Upper lobe of left lung (tissue), 6 donors: ENCODE data around the gene PLIN3. TPM values are rescaled to one million over a fixed set of nuclear protein-coding genes. Genes with fewer than 3 reads are reported as not detected.
"Not testable (repeated sequence)": the region's sequence is repeated elsewhere in the genome, so short reads cannot be mapped to it uniquely, and the experiment has no call there.

ENCODE experiments used
- ATAC-seq, 2 donors: fragments of 200-7000 bp; cut with Tn5 transposase; one replicate each; pipeline ENCODE4 v1.9.1; 2022; ENCODE audit warnings: mild to moderate bottlenecking in 2 of 2, moderate library complexity in 2 of 2; ENCODE audit not compliant: low FRiP score in 2 of 2
- DNase-seq, 2 donors: peaks; one replicate each; pipeline ENCODE4 v3.0.0-alpha.2; 2019 to 2020
- H3K27ac ChIP-seq, 4 donors: fragments of 200-600 bp; sonication (generic); one replicate each; pipeline ENCODE4 v1.5.1; 2016 to 2019
- H3K27me3 ChIP-seq, 4 donors: fragments of 200-600 bp; sonication (generic); one replicate each; pipeline ENCODE4 v1.5.1; 2017 to 2019
- H3K36me3 ChIP-seq, 4 donors: fragments of 200-600 bp; sonication (generic); one replicate each; pipeline ENCODE4 v1.5.1; 2016 to 2019
- H3K4me1 ChIP-seq, 4 donors: fragments of 200-600 bp; sonication (generic); one replicate each; pipeline ENCODE4 v1.5.1; 2018 to 2019
- H3K4me3 ChIP-seq, 4 donors: fragments of 200-600 bp; sonication (generic); one replicate each; pipeline ENCODE4 v1.5.1; 2017 to 2019; ENCODE audit warnings: mild to moderate bottlenecking in 2 of 4, moderate library complexity in 1 of 4
- H3K9me3 ChIP-seq, 4 donors: fragments of 200-600 bp; sonication (generic); one replicate each; pipeline ENCODE4 v1.5.1; 2018 to 2019
- CTCF ChIP-seq, 6 experiments: fragments of 450-650 bp in 4 of 6; fragments of 200-600 bp in 2 of 6; sonication (generic) in 2 of 6; IDR thresholded peaks; one replicate each; pipeline ENCODE4 v1.5.1; 2016 to 2019; ENCODE audit warnings: antibody characterized with exemption in 6 of 6
- EP300 ChIP-seq, 4 donors: sonication (generic); formaldehyde crosslinking; IDR thresholded peaks; one replicate each; pipeline ENCODE4 v1.5.1; 2017; ENCODE audit warnings: antibody characterized with exemption in 4 of 4, control low read depth in 2 of 4
- POLR2A ChIP-seq, 4 donors: fragments of 450-650 bp; IDR thresholded peaks; one replicate each; pipeline ENCODE4 v1.5.1; 2016 to 2017; ENCODE audit warnings: antibody characterized with exemption in 4 of 4, mild to moderate bottlenecking in 2 of 4
- POLR2AphosphoS5 ChIP-seq, 2 donors: sonication (generic); formaldehyde crosslinking; IDR thresholded peaks; one replicate each; pipeline ENCODE4 v1.5.1; 2017; ENCODE audit warnings: antibody characterized with exemption in 2 of 2
- WGBS, 2 donors: methylation state at CpG; one replicate each; pipeline ENCODE4 v1.1.5; 2017 to 2018; 5-methylcytosine and 5-hydroxymethylcytosine counted together
- total RNA-seq, 6 donors: library from RNA; depleted of rRNA in 4 of 6; stranded (reverse); fragments of >200 nt in 4 of 6; gene quantifications; one replicate each; pipeline versions ENCODE4 v1.1.0 to v1.2.1, GENCODE V29; 2016 to 2021
- donor health status: DM: no; HTN: no; CAD: no; lungs with moderate emphysema.
- donor health status: DM: no; HTN: yes; CAD: no; lungs with severe emphysema.

Gene PLIN3
- total RNA-seq, 6 donors from 2014 or later, result 29.3 to 55.1 (median 38.4) TPM

GRCh38 chr19:4868286-4868834, 893 bp upstream of the PLIN3 start:
- peak overlapping the region in 3 of 4 donors; percentile 82 to 95 (median 93) for H3K27ac ChIP-seq
- no peak for TF ChIP-seq CTCF (IDR thresholded peaks at IDR 0.05)
- TF ChIP-seq EP300 (IDR thresholded peaks at IDR 0.05), result no peak
- TF ChIP-seq POLR2A (IDR thresholded peaks at IDR 0.05), result no peak
- TF ChIP-seq POLR2AphosphoS5 (IDR thresholded peaks at IDR 0.05), result no peak
- 64 to 73% methylated on average over 5 to 10 of the region's 10 CpGs for WGBS, 2 donors

GRCh38 chr19:4866595-4867424, 657 bp downstream of the PLIN3 start:
- ATAC-seq, result peak; percentile 54 to 67
- TF ChIP-seq EP300 (IDR thresholded peaks at IDR 0.05), result no peak
- no peak for TF ChIP-seq POLR2A (IDR thresholded peaks at IDR 0.05)
- TF ChIP-seq CTCF (IDR thresholded peaks at IDR 0.05), result no peak
- TF ChIP-seq POLR2AphosphoS5 (IDR thresholded peaks at IDR 0.05), result no peak
- H3K36me3 ChIP-seq, result peaks cover 0 to 13% (median 0%) of the 10 kb centered on the region in 4 donors
- WGBS, 2 donors, result 2 to 10% methylated on average over 2 to 22 of the region's 22 CpGs
- peak; percentile 73 to 78 for DNase-seq
- peak overlapping the region; percentile 82 to 95 (median 92) for H3K27ac ChIP-seq
- peak overlapping the region; percentile 59 to 83 (median 67) for H3K4me3 ChIP-seq
- H3K27me3 ChIP-seq, result no peaks in the 10 kb centered on the region
- H3K9me3 ChIP-seq, result no peaks in the 10 kb centered on the region
- peaks cover 5 to 19% (median 9%) of the 10 kb centered on the region in 4 donors for H3K4me1 ChIP-seq

More at GRCh38 chr19:4868286-4868834, 893 bp upstream of the PLIN3 start:
- Histone ChIP-seq H3K9me3 (no peaks in the 10 kb centered on the region), H3K36me3 (peaks cover 0 to 3% (median 0%) of the 10 kb centered on the region in 4 donors), H3K27me3 (no peaks in the 10 kb centered on the region), H3K4me3 (peak overlapping the region in 3 of 4 donors; percentile 64 to 83 (median 70)), H3K4me1 (peaks cover 5 to 19% (median 9%) of the 10 kb centered on the region in 4 donors)
- no peak for ATAC-seq
- DNase-seq, result no peak

GRCh38 chr19:4861147-4861546, 6.3 kb downstream of the PLIN3 start:
- Histone ChIP-seq H3K4me1 (peaks cover 0 to 1% (median under 1%) of the 10 kb centered on the region in 4 donors), H3K9me3 (no peaks in the 10 kb centered on the region), H3K4me3 (no peak overlapping the region), H3K36me3 (peaks cover 9 to 64% (median 31%) of the 10 kb centered on the region in 4 donors), H3K27me3 (no peaks in the 10 kb centered on the region), H3K27ac (no peak overlapping the region)
- no peak for TF ChIP-seq POLR2AphosphoS5 (IDR thresholded peaks at IDR 0.05)
- no peak for TF ChIP-seq EP300 (IDR thresholded peaks at IDR 0.05)
- no peak for TF ChIP-seq CTCF (IDR thresholded peaks at IDR 0.05)
- no peak for TF ChIP-seq POLR2A (IDR thresholded peaks at IDR 0.05)
- DNase-seq, result peak in 1 of 2 donors; percentile 50
- WGBS, 2 donors, result 78 to 95% methylated on average over 8 to 10 of the region's 10 CpGs
- ATAC-seq, result no peak

GRCh38 chr19:4859697-4860096, 7.8 kb downstream of the PLIN3 start:
- no peak overlapping the region for H3K27ac ChIP-seq
- no peaks in the 10 kb centered on the region for H3K4me1 ChIP-seq
- WGBS, 2 donors, result 97% methylated on average over 11 of the region's 11 CpGs
- no peak overlapping the region for H3K4me3 ChIP-seq
- ATAC-seq, result peak in 1 of 2 donors; percentile 28
- H3K36me3 ChIP-seq, result peaks cover 9 to 76% (median 40%) of the 10 kb centered on the region in 4 donors
- peak in 1 of 2 donors; percentile 52 for DNase-seq
- no peaks in the 10 kb centered on the region for H3K9me3 ChIP-seq
- TF ChIP-seq POLR2A (IDR thresholded peaks at IDR 0.05) (no peak), CTCF (IDR thresholded peaks at IDR 0.05) (no peak), POLR2AphosphoS5 (IDR thresholded peaks at IDR 0.05) (no peak), EP300 (IDR thresholded peaks at IDR 0.05) (no peak)
- no peaks in the 10 kb centered on the region for H3K27me3 ChIP-seq

GRCh38 chr19:4856468-4856867, 11.0 kb downstream of the PLIN3 start:
- H3K4me1 ChIP-seq, DNase-seq, H3K4me3 ChIP-seq, H3K9me3 ChIP-seq, ATAC-seq, H3K27ac ChIP-seq, H3K27me3 ChIP-seq: not testable (repeated sequence)
- 91 to 95% methylated on average over 12 of the region's 12 CpGs for WGBS, 2 donors
- H3K36me3 ChIP-seq, result peaks cover 9 to 91% (median 50%) of the 10 kb centered on the region in 4 donors

- H3K9me3 ChIP-seq, H3K4me3 ChIP-seq, H3K4me1 ChIP-seq, ATAC-seq, H3K27me3 ChIP-seq, DNase-seq, H3K27ac ChIP-seq: not testable (repeated sequence)
- WGBS, 2 donors, result 90 to 96% methylated on average over 8 of the region's 8 CpGs
- peaks cover 0 to 84% (median 44%) of the 10 kb centered on the region in 4 donors for H3K36me3 ChIP-seq
These were observed 14.0 kb downstream of the PLIN3 start for GRCh38 chr19:4853506-4853905.
